GM12878 (cell line): ENCODE results near the gene ITGA2. TPM values are rescaled to one million over a fixed set of nuclear protein-coding genes. Genes with fewer than 3 reads are reported as not detected.
A peak's percentile ranks its signal among the peaks of the same experiment; 100 is the strongest.

Experiments used
- ATAC-seq: fragments of 200-7000 bp; cut with Tn5 transposase; 3 replicates; pipeline ENCODE4 v1.9.1; 2020; ENCODE audit warnings: mild to moderate bottlenecking, moderate library complexity
- BruUV-seq: library from RNA; stranded (reverse); fragments of 400-500 nt; replicated peaks from 2 replicates; lab custom pipeline; 2021; lab: Mats Ljungman, UMichigan
- CTCF ChIA-PET: fragments of 300-600 bp; sonication (Branson Sonifier 250); formaldehyde crosslinking; extraction: SDS; loops from one replicate; lab custom pipeline; 2021; ENCODE audit warnings: inconsistent platforms; lab: Yijun Ruan, JAX
- POLR2A ChIA-PET: fragments of 350-600 bp; formaldehyde crosslinking; extraction: SDS; loops from one replicate; lab custom pipeline; 2021; ENCODE audit warnings: inconsistent platforms; lab: Charles Lee
- RAD21 ChIA-PET: fragments of 300-600 bp; sonication (Branson Sonifier 250); formaldehyde crosslinking; loops from one replicate; lab custom pipeline; 2023; ENCODE audit warnings: antibody characterized with exemption; ENCODE audit not compliant: unreplicated experiment; lab: Charles Lee
- SMC1A ChIA-PET: fragments of 300-600 bp; sonication (Branson Sonifier 250); formaldehyde crosslinking; loops from one replicate; lab custom pipeline; 2023; ENCODE audit not compliant: unreplicated experiment, uncharacterized antibody; lab: Charles Lee
- DNase-seq: peaks from one replicate; pipeline ENCODE4 v3.0.0-alpha.2; 2011; ENCODE audit warnings: low read depth, low spot score
- FAIRE-seq: peaks from 3 replicates; lab custom pipeline; 2011; peaks lifted over from hg19 to GRCh38; lab: Jason Lieb, UNC
- H2AFZ ChIP-seq: 2 replicates; pipeline ENCODE4 v1.6.0; 2011; ENCODE audit warnings: low read depth, low read length, control low read depth; ENCODE audit not compliant: control insufficient read depth
- H3K27ac ChIP-seq: 2 replicates; pipeline ENCODE4 v1.5.1; 2011; ENCODE audit warnings: control low read depth; ENCODE audit not compliant: control insufficient read depth, insufficient read depth
- H3K27me3 ChIP-seq, 2 experiments: replicated peaks in 1 of 2; 2 replicates each; pipeline versions ENCODE4 v1.6.0 to v1.6.1; 2011; ENCODE audit warnings: low read length in 1 of 2; ENCODE audit not compliant: control insufficient read depth in 2 of 2, insufficient read depth in 2 of 2
- H3K36me3 ChIP-seq, 2 experiments: 2 replicates each; pipeline ENCODE4 v1.5.1; 2011; ENCODE audit warnings: low read length in 1 of 2; ENCODE audit not compliant: control insufficient read depth in 2 of 2, insufficient read depth in 2 of 2
- H3K4me1 ChIP-seq: 2 replicates; pipeline ENCODE4 v1.6.1; 2011; ENCODE audit warnings: mild to moderate bottlenecking, low read length, moderate library complexity, mixed read lengths; ENCODE audit not compliant: control insufficient read depth, insufficient read depth
- H3K4me2 ChIP-seq: 2 replicates; pipeline ENCODE4 v1.6.0; 2011; ENCODE audit warnings: control low read depth; ENCODE audit not compliant: control insufficient read depth, insufficient read depth
- H3K4me3 ChIP-seq: fragments of 200-600 bp; sonication (generic); 2 replicates; pipeline ENCODE4 v1.5.1; 2016
- H3K79me2 ChIP-seq: 2 replicates; pipeline ENCODE4 v1.6.0; 2011; ENCODE audit warnings: low read length; ENCODE audit not compliant: control insufficient read depth, insufficient read depth
- H3K9ac ChIP-seq: 2 replicates; pipeline ENCODE4 v1.8.0; 2011; ENCODE audit warnings: low read length, control low read depth, mixed read lengths; ENCODE audit not compliant: control insufficient read depth, insufficient read depth
- H3K9me3 ChIP-seq: replicated peaks from 3 replicates; pipeline ENCODE4 v1.5.1; 2011; ENCODE audit warnings: mild to moderate bottlenecking, low read length; ENCODE audit not compliant: control insufficient read depth, insufficient read depth
- H4K20me1 ChIP-seq: 2 replicates; pipeline ENCODE4 v1.6.0; 2011; ENCODE audit not compliant: control insufficient read depth, insufficient read depth
- BCL11A ChIP-seq: IDR thresholded peaks from 2 replicates; pipeline ENCODE4 v1.6.1; 2011; ENCODE audit warnings: low read depth, low read length
- CREM ChIP-seq: IDR thresholded peaks from 2 replicates; pipeline ENCODE4 v1.6.1; 2014; ENCODE audit warnings: antibody characterized with exemption, low read depth
- DPF2 ChIP-seq: fragments of 450-650 bp; IDR thresholded peaks from 2 replicates; pipeline ENCODE4 v1.6.1; 2017; ENCODE audit warnings: mild to moderate bottlenecking
- ETV6 ChIP-seq, 2 experiments: fragments of 450-650 bp in 1 of 2; IDR thresholded peaks in 1 of 2; conservative IDR thresholded peaks in 1 of 2; 2 replicates each; pipeline ENCODE4 v1.6.1; 2014; ENCODE audit warnings: antibody characterized with exemption in 1 of 2, borderline replicate concordance in 1 of 2, low read depth in 1 of 2, mild to moderate bottlenecking in 1 of 2, moderate library complexity in 1 of 2
- GATAD2B ChIP-seq: fragments of 450-650 bp; conservative IDR thresholded peaks from 2 replicates; pipeline ENCODE4 v1.6.1; 2017; ENCODE audit warnings: low read depth, mild to moderate bottlenecking, moderate library complexity
- IKZF2 ChIP-seq, 2 experiments: fragments of 450-650 bp; IDR thresholded peaks; 2 replicates each; pipeline ENCODE4 v1.6.1; 2017; ENCODE audit warnings: mild to moderate bottlenecking in 2 of 2, moderate library complexity in 2 of 2
- IRF4 ChIP-seq: IDR thresholded peaks from 2 replicates; pipeline ENCODE4 v1.6.1; 2011; ENCODE audit warnings: low read depth, low read length
- MYB ChIP-seq: fragments of 150-350 bp; IDR thresholded peaks from 2 replicates; pipeline ENCODE4 v1.6.1; 2014; ENCODE audit warnings: mild to moderate bottlenecking, low read depth, low read length, borderline replicate concordance
- NR2C2 ChIP-seq: IDR thresholded peaks from 2 replicates; pipeline ENCODE4 v1.6.1; 2011; ENCODE audit warnings: borderline replicate concordance, low read depth; ENCODE audit not compliant: control insufficient read depth, insufficient read length
- SPI1 ChIP-seq: IDR thresholded peaks from 2 replicates; pipeline ENCODE4 v1.6.1; 2011; ENCODE audit warnings: low read depth, mild to moderate bottlenecking, low read length, moderate library complexity, borderline replicate concordance; ENCODE audit not compliant: insufficient read depth
- SRF ChIP-seq, 2 experiments: IDR thresholded peaks; 2 replicates each; pipeline ENCODE4 v1.6.1; 2011; ENCODE audit warnings: low read depth in 2 of 2, low read length in 2 of 2, mild to moderate bottlenecking in 1 of 2, moderate library complexity in 1 of 2
- WGBS: methylation state at CpG from one replicate; pipeline ENCODE4 v1.1.6; 2016; ENCODE audit warnings: low lambda C conversion rate; ENCODE audit not compliant: insufficient replicate concordance, insufficient coverage; ENCODE audit errors: missing lambda C conversion rate; 5-methylcytosine and 5-hydroxymethylcytosine counted together
- in situ Hi-C: fragments of 300-500 bp; cut with MboI; formaldehyde crosslinking; loops from 9 replicates; pipeline ENCODE4 v1.14.3; 2018; ENCODE audit warnings: mixed read lengths
- intact Hi-C: fragments of 100-400 bp; cut with micrococcal nuclease; formaldehyde crosslinking; loops from one replicate; pipeline ENCODE4 v1.14.2; 2022; ENCODE audit not compliant: unreplicated experiment
- polyA plus RNA-seq, 11 experiments: library from polyadenylated mRNA; depleted of rRNA in 4 of 11; unstranded in 6 of 11; stranded (reverse) in 5 of 11; fragments of >200 nt; fragmentation: Nextera tagmentation in 4 of 11; fragmentation: Illumina TruSeq in 1 of 11; extraction: Ambion mirVana in 4 of 11; extraction: Trizol in 1 of 11; gene quantifications; 1 replicate in 1 of 11; 2 replicates in 10 of 11; pipeline versions ENCODE4 v1.2.1 to v1.2.3, GENCODE V29; 2011 to 2016; ENCODE audit warnings: inconsistent platforms in 2 of 11, missing spikeins in 2 of 11, low read depth in 1 of 11
- total RNA-seq, 4 experiments: library from RNA; depleted of rRNA in 3 of 4; stranded (reverse); fragments of >200 nt in 3 of 4; fragmentation: Illumina TruSeq in 1 of 4; extraction: Trizol in 1 of 4; gene quantifications; 2 replicates each; pipeline versions ENCODE4 v1.2.1 to v1.2.3, GENCODE V29; 2013 to 2021
- TF ChIP-seq, protein P1 (sequence below): IDR thresholded peaks from 2 replicates; pipeline ENCODE4 v1.6.1; 2011; ENCODE audit warnings: borderline replicate concordance, low read depth, mild to moderate bottlenecking, moderate library complexity, mixed read lengths, low read length; ENCODE audit not compliant: insufficient read depth; ENCODE audit errors: extremely low read length
- TF ChIP-seq, protein P2 (sequence below): fragments of 150-350 bp; IDR thresholded peaks from 2 replicates; pipeline ENCODE4 v1.6.1; 2014; ENCODE audit warnings: mild to moderate bottlenecking, low read depth, low read length
- TF ChIP-seq, protein P3 (sequence below): IDR thresholded peaks from 2 replicates; pipeline ENCODE4 v1.6.1; 2012; ENCODE audit warnings: low read length, inconsistent platforms
- TF ChIP-seq, protein P4 (sequence below): IDR thresholded peaks from 2 replicates; pipeline ENCODE4 v1.6.1; 2011; ENCODE audit warnings: mild to moderate bottlenecking, low read depth, low read length, moderate library complexity; ENCODE audit not compliant: insufficient replicate concordance

ITGA2 gene
- total and polyA plus RNA-seq, 10 of the 15 experiments (the other 5 are each of a cell fraction or from before 2014, with no cell fraction given) = under 0.01 to 0.13 (median 0.03) TPM; not detected in 6

DNA sequence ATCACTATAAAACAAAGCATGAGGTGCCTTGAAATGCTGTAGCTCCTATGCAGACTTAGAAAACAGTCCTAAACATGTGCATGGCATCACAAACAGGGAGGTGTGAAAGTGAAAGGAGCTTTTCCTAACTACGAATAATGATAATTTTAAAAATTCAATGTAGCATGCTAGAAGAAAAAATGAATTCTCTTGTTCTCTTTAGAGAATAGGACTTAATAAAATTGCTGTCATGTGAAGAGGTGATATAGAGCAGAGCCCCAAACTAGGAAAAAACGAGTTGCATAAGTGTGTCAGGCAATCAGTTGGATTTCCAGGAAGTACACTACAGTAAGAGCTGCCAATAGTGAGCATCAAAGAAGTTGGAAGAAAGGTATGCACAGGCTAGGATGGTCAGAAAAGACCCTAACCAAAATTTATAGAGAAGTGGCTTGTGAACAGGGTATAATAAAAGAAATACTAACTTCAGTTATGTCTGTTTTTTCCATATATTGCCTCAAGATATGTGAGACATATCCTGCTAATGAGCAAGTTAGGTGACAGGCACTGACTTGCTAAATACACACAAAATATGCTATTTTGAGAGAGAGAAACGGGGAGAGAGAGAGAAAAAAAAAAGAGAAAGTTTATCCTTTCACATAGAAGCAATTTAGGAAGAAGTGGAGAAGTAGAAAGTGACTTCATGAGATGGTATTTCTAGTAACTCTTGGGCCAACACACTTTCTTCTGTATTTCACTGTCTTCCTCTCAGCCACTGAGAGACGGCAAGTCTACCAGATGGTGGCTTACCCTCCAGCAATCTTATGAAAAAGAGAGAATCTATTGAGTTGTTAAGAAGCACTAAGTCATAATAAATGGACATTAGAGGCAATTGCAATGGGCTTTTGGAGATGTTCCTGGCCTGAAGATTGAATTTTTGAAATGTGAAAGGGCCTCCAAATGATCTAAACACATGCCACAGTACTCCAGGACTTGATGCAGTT is 18.0 kb downstream of the ITGA2 start (continued):
- TF ChIP-seq, protein P1, sequence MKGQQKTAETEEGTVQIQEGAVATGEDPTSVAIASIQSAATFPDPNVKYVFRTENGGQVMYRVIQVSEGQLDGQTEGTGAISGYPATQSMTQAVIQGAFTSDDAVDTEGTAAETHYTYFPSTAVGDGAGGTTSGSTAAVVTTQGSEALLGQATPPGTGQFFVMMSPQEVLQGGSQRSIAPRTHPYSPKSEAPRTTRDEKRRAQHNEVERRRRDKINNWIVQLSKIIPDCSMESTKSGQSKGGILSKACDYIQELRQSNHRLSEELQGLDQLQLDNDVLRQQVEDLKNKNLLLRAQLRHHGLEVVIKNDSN = no peak
- TF ChIP-seq, protein P2, sequence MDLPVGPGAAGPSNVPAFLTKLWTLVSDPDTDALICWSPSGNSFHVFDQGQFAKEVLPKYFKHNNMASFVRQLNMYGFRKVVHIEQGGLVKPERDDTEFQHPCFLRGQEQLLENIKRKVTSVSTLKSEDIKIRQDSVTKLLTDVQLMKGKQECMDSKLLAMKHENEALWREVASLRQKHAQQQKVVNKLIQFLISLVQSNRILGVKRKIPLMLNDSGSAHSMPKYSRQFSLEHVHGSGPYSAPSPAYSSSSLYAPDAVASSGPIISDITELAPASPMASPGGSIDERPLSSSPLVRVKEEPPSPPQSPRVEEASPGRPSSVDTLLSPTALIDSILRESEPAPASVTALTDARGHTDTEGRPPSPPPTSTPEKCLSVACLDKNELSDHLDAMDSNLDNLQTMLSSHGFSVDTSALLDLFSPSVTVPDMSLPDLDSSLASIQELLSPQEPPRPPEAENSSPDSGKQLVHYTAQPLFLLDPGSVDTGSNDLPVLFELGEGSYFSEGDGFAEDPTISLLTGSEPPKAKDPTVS = no peak
- no peak for TF ChIP-seq GATAD2B

GRCh38 chr5:53008751-53009150 is 19.6 kb downstream of the ITGA2 start:
- no peak overlapping the region for H3K9ac ChIP-seq
- no peak overlapping the region for H3K4me3 ChIP-seq
- no peaks in the 10 kb centered on the region for H4K20me1 ChIP-seq
- no peak overlapping the region for H3K4me2 ChIP-seq
- H3K4me1 ChIP-seq = no peaks in the 10 kb centered on the region
- ATAC-seq (peak; percentile 89), FAIRE-seq (no peak), DNase-seq (no peak)
- ChIA-PET POLR2A (no interaction called here), CTCF (no interaction called here), RAD21 (no interaction called here), SMC1A (no interaction called here)
- in situ Hi-C loops (no loop called here), intact Hi-C loops (no loop called here)
- H3K36me3 ChIP-seq = no peaks in the 10 kb centered on the region
- 0% methylated on average over 1 of the region's 1 CpG for WGBS
- no TSS peak for BruUV-seq
- H3K9me3 ChIP-seq = no peaks in the 10 kb centered on the region
- H3K27me3 ChIP-seq = peaks cover 0 to 2% of the 10 kb centered on the region in 2 experiments; a peak in 1 of 4 replicates
- no peak overlapping the region for H3K27ac ChIP-seq
- no peaks in the 10 kb centered on the region for H3K79me2 ChIP-seq
- no peak overlapping the region for H2AFZ ChIP-seq
- TF ChIP-seq NR2C2 (no peak), IRF4 (peak; percentile 72; the same call in 1 of the 2 replicates), MYB (no peak), SRF (IDR thresholded peaks at IDR 0.05; ENCODE audit: low read depth in 2 of 2, low read length in 2 of 2) (peak in 1 of 2 experiments; percentile 20; a peak in 1 of 4 replicates), BCL11A (peak; percentile 65; the same call in 1 of the 2 replicates), CREM (peak; percentile 30; the same call in 1 of the 2 replicates), DPF2 (no peak), ETV6 (conservative IDR thresholded peaks at IDR 0.05 in 1 of 2, IDR thresholded peaks at IDR 0.05 in 1 of 2; ENCODE audit: borderline replicate concordance in 1 of 2, low read depth in 1 of 2) (0 out of 4 replicates have a peak, but pooled peaks of 1 of the 2 experiments have one; percentile 18), SPI1 (peak; percentile 76), IKZF2 (IDR thresholded peaks at IDR 0.05) (0 out of 4 replicates have a peak, but pooled peaks of 1 of the 2 experiments have one; percentile 23)
- TF ChIP-seq, protein P3, sequence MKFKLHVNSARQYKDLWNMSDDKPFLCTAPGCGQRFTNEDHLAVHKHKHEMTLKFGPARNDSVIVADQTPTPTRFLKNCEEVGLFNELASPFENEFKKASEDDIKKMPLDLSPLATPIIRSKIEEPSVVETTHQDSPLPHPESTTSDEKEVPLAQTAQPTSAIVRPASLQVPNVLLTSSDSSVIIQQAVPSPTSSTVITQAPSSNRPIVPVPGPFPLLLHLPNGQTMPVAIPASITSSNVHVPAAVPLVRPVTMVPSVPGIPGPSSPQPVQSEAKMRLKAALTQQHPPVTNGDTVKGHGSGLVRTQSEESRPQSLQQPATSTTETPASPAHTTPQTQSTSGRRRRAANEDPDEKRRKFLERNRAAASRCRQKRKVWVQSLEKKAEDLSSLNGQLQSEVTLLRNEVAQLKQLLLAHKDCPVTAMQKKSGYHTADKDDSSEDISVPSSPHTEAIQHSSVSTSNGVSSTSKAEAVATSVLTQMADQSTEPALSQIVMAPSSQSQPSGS = peak; percentile 58; the same call in 1 of the 2 replicates
- TF ChIP-seq, protein P4, sequence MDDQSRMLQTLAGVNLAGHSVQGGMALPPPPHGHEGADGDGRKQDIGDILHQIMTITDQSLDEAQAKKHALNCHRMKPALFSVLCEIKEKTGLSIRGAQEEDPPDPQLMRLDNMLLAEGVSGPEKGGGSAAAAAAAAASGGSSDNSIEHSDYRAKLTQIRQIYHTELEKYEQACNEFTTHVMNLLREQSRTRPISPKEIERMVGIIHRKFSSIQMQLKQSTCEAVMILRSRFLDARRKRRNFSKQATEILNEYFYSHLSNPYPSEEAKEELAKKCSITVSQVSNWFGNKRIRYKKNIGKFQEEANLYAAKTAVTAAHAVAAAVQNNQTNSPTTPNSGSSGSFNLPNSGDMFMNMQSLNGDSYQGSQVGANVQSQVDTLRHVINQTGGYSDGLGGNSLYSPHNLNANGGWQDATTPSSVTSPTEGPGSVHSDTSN = no peak
